Activated T-cell treated with anti-CD3 and anti-CD28 coated beads for 4 hours (primary cell): ENCODE measurements around the gene PHACTR2.
"Not testable (repeated sequence)": the region's sequence is repeated elsewhere in the genome, so short reads cannot be mapped to it uniquely, and the experiment has no call there.

Experiments
- DNase-seq: peaks from one replicate; pipeline ENCODE4 v3.0.0-alpha.2; 2020

PHACTR2 gene

DNA sequence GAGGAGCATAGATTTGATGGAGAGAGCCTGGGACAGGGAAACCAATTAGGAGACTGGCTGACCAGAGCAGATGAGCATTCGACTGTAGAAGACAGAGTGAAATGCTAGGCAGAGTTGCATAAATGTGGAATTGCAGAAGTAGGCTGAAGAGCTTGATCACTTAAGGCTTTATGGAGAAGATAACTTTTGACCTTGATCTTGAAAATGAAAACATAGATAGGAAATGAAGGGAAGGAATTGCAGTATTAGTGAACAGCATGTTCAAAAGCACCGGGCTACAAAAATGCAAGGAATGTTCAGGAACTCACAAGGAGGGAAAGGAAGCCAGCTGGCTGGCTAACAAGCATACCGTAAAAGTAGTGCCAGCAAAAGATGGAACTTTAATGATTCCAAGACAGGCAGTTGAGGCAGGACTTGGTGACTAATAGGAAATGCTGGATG is 144.8 kb downstream of the PHACTR2 start:
- no peak for DNase-seq

DNA sequence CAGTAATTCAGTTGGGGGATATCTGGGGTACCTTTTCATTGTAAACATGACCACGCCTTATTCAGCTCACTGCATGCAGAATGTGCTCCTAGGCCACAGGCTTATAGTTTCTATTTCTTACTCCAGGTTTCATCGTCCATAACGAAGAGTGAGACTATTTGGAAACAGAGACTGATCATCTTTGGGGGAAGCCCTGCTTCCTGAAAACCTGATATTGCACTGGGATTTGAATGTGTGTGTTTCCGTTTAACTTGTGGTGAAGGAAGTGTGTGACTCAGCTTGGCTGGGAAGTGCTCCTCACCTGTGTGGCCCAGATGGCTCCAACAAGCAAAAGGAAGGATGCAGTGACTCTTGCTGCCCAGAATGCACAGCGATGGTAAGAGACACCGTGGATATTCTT is 145.8 kb downstream of the PHACTR2 start:
- no peak for DNase-seq

DNA sequence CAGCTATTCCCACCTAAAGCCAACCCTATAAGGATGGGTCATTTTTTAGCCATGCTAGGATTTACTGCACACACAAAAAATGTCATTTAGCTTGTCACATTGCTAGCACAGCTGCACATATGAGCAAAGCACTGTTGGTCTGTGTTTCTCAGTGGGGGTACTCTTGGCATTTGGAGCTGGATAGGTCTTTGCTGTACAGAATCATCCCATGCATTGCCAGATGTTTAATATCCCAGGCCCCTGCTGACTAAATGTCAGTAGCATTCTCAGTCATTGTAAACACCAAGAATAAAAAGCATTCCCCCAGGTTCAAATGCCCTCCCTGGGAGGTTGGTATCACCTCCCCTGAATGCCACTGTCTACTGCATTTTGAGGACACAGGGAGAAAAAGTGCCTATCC is 150.8 kb downstream of the PHACTR2 start:
- DNase-seq = no peak

DNA sequence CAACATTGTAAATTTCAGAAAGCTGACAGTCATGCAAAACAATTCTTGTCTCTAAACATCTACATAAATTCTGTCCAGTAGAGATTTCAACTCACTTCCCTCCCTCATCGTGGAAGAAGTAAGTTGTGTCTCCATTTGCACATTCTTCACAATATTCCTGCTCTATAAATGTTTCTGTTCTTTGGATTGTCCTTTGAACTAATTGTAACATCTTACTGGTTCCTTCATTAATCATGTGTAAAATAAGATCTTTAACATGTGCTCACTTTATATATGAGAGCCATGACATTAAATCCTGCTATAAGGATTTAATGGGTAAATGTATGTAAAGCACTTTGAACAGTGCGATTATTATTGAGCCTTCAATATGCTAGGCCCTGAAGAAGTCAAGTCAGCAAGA is 158.4 kb downstream of the PHACTR2 start:
- DNase-seq = no peak

DNA sequence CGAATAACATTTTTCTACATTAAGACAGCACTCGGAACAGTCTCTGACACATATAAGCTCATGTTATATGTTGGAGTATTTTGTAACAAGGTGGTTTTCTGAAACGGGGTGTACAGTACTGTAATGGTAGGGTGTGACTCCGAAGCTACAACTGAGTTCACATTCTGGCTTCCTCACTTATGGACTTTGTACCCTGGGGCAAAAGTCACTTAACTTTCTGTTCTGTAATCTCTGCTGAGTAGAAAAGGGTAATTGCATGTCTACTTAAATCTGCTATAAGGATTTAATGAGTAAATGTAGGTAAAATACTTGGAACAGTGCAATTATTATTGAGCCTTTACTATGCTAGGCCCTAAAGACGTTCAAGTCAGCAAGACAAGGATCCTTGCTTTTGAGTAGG is 160.6 kb downstream of the PHACTR2 start:
- no peak for DNase-seq

DNA sequence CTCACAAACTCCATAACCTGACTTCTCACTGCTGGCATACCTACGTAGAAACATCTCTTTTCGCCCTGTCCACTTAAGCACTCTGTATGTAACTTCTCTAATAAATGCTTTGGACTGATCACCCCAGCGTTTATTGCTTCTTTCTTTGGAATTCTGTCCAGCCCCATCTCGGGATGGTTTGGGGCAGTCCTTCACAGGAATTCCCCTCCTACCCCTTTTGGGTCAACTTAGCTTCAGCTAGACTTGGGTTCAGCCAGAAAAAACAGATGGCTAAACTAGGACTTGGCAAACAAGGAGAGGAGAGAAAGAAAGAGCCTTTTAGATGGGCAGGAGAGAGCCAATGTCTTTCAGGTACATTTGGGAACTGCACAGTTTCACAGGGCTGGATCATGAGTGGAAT is 161.4 kb downstream of the PHACTR2 start:
- DNase-seq = no peak

DNA sequence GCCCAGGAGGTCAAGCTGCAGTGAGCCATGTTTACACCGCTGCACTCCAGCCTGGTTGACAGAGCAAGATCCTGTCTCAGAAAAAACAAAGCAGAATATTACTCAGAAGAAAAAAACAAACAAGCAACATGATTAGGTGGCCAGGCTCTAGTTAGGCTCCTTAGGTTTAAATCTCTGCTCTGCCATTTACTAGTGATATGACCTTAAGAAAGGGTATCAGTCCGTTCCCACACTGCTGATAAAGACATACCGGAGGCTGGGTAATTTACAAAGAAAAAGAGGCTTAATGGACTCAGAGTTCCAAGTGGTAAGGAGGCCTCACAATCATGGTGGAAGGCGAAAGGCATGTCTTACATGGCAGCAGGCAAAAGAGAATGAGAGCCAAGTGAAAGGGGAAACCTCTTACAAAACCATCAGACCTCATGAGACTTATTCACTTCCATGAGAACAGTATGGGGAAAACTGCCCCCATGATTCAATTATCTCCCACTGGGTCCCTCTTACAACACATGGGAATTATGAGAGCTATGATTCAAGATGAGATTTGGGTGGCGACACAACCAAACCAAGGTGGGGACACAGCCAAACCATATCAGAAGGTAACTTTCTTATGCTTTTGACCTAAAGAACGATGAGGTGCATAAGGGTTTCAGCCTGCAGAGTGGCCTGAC is 163.0 kb downstream of the PHACTR2 start:
- no peak for DNase-seq

DNA sequence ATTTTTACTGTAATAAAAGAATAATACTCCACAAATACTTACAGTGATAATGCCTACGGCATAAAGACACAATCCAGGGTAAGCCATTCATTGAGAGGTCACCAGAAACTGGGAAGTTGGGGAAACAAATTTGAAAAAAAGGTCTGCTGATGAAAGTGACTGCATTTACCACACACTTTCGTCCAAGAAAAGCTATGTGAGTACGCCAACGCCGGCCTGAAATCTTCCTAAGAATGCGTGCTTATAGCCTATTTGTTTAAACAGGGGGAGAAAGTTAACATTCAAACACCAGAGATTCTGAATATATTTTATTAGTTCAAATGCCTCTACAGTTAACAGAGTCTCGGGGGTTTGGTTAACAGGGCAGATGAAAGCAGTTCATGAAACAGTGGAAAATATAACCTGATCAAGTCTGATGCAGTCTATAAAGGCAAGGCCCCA is 164.7 kb downstream of the PHACTR2 start:
- no peak for DNase-seq

DNA sequence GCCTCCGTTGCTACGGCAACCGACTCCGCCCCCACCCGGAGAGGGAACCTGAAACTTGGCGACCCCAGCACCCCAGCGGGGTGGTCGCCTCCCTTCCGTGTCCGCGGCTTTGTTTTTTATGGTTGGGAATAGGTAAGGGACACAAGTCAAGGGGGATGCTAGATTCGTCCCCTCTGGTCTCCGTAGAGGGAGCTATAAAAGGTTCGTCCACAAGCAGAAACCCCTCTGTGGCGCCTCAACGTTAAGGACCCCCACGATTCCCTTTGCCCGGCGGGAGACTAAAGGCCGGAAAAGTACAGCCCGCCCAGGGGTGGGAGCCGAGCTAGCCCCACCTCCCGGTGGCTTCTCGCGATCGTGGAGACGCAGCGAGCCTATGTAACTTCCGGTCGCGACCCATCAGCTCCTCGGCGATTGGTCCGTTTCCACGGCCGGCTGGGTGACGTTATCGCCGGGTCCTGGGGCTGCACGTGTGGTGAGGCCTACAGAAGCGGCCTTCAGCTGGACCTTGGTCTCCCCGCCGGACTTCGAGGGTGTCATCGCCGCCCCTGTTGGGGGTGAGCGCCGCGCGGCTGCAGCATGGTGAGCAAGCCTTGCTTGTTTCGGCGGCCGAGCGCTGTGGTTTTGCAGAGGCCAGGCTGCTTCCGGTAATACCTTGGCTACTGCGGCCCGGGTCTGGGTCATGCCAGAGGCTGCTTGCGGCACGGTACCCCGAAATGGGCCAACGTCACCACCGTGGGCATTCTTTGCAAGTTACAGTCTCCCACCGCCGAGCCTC is 165.3 kb downstream of the PHACTR2 start, which contains the start of gene LTV1:
TSS of gene LTV1 (plus strand) at position 437 of the 775 bp plus-strand sequence. CDS start at position 577, 140 bp downstream.
- peak; percentile 88 for DNase-seq

DNA sequence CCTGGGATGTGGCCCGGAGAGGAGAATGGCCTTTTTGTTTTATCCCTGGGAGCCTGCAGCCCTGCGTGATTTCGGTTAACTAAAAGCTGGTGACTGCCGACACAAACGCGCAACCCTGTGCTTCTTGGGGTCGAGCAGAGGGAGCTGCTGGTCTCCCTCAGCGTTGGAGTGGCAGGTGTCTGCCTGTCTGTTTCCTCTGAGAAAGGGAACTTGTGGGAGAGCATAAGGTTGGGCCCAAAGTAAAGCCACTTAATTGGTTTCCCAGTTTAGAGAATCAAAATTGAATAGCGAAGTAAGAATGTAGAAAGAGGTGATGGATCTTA is 165.9 kb downstream of the PHACTR2 start:
- DNase-seq = no peak

DNA sequence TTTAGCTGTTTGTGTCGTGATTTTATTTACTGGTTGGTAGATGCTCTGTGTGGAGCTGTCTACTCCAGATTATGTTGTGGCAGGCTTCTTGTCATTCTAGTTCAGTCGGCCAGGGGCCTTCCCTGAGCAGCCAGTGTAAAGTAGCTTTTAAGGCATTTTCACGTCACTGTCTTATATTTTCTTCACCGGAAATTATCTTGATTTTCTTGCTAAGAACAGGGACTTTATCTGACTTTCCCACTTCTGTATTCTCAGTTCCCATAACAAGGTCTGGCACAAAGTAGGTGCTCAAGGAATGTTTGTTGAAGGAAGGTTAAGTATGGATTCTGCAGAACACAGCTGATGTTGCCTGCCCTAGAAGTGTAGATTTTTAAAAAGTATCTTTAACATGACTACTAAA is 166.2 kb downstream of the PHACTR2 start:
- no peak for DNase-seq

DNA sequence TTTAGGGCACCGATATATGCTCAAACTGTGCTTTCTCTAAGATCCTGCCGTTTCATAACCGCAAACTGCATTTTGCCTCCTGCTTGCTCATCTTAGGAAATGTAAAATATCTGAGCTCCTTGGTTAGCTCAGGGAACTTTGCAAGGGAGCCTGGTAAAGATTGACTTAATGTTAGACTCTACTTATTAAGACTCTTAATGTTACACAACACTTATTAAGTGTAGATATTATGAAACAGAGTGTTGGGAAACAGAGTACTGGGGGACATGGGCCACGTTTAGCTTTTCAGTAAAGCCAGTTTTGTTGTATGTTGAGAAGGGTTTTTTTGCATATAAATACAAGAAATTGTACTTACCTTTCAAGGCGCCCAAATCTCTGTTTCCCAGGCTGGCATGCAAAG is 167.3 kb downstream of the PHACTR2 start:
- no peak for DNase-seq

DNA sequence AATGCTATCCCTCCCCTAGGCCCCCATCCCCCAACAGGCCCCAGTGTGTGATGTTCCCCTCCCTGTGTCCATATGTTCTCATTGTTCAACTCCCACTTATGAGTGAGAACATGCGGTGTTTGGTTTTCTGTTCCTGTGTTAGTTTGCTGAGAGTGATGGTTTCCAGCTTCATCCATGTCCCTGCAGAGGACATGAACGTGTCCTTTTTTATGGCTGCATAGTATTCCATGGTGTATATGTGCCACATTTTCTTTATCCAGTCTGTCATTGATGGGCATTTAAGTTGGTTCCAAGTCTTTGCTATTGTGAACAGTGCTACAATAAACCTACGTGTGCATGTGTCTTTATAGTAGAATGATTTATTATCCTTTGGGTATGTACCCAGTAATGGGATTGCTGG is 173.9 kb downstream of the PHACTR2 start:
- DNase-seq = not testable (repeated sequence)

DNA sequence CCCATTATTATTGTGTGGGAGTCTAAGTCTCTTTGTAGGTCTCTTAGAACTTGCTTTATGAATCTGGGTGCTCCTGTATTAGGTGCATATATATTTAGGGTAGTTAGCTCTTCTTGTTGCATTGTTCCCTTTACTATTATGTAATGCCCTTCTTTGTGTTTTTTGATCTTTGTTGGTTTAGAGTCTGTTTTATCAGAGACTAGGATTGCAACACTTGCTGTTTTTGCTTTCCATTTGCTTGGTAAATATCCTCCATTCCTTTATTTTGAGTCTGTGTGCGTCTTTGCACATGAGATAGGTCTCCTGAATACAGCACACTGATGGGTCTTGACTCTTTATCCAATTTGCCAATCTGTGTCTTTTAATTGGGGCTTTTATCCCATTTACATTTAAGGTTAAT is 177.3 kb downstream of the PHACTR2 start:
- DNase-seq = not testable (repeated sequence)

DNA sequence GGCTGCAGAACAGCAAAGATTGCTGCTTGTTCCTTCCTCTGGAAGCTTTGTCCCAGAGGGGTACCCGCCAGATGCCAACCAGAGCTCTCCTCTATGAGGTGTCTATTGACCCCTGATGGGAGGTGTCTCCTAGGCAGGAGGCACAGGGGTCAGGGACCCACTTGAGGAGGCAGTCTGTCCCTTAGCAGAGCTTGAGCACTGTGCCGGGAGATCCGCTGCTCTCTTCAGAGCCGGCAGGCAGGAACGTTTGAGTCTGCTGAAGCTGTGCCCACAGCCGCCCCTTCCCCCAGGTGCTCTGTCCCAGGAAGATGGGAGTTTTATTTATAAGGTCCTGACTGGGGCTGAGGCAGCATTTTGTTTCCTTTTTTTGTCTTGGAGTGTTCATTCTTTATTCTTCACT is 179.0 kb downstream of the PHACTR2 start:
- DNase-seq = not testable (repeated sequence)

DNA sequence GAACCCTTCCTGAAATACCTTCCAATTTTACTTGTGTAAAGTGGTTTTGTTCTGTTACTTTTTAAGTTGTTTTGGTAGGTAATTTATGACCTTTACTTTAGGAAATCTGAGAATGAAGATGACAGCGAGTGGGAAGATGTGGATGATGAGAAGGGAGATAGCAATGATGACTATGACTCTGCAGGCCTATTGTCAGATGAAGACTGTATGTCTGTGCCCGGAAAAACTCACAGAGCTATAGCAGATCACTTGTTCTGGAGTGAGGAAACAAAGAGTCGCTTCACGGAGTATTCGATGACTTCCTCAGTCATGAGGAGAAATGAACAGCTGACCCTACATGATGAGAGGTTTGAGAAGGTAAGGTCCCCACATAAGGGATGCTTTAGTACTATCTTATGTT is 179.9 kb downstream of the PHACTR2 start:
- DNase-seq = no peak

DNA sequence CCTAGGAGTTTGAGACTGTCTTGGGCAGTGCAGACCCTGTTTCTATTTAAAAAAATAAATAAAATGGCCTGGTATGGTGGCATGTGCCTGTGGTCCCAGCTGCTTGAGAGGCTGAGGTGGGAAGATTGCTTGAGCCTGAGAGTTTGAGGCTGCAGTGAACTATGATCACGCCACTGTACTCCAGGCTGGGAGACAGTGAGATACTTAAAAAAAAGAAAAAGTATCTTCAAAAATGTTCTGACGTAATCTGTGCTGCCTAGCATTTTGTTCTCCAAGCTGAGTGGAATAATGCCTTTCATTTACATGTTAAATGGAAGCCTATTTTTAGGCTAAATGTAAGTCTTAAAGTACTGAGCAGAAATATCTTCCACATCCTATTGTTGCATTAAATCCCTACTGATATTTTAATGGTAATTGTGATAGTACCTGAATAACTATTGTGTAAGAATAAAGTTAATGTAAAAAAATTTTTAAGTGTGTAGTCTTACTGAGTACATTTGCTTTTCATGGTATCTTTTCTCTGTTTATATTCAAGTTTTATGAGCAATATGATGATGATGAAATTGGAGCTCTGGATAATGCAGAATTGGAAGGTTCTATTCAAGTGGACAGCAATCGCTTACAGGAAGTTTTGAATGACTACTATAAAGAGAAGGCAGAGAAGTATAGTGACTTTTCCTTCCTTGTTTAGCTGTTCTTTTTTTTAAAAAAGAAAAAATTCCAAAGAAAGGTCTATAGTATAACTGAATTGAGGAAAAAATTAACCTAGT is 182.3 kb downstream of the PHACTR2 start:
- no peak for DNase-seq

DNA sequence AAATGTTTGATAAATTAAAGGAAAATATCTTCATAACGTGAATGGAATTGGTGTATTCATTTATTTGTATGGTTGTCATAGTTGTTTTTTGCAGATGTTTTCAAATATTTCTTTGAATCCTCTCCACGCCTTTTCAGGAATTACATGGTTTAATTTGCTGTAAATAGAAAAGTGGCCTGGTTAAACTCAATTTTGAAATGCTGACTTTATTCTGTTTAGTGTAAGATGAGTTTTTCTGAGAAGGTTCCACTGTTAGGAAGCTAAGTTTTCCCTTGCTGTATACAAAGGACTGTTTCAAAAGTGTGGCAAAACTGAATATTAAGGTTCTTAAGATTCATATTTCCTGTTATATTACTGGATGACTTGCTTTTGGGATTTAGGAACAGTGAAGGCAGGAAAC is 186.0 kb downstream of the PHACTR2 start:
- no peak for DNase-seq

DNA sequence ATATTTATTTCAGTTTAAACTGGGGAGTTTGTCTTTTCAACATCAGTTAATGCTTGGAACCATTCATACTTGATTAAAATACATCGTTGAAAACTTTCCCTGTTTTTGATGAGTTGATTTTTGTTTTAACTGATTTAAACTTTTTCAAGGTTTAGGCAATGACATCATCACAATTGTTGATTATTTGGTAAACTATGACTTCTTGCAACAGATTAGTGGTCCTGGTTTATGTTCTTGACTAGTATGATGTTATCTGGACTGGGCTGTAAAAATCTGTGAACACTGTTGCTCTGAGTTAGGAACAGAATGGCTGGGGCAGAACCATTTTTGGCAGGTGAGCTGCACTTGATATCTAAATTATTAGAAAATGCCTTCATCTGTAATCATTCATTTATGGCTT is 186.5 kb downstream of the PHACTR2 start, which contains the start of gene ZC2HC1B:
TSS of gene ZC2HC1B (plus strand) at position 241 of the 400 bp plus-strand sequence. CDS start at position 307, 66 bp downstream.
- no peak for DNase-seq

DNA sequence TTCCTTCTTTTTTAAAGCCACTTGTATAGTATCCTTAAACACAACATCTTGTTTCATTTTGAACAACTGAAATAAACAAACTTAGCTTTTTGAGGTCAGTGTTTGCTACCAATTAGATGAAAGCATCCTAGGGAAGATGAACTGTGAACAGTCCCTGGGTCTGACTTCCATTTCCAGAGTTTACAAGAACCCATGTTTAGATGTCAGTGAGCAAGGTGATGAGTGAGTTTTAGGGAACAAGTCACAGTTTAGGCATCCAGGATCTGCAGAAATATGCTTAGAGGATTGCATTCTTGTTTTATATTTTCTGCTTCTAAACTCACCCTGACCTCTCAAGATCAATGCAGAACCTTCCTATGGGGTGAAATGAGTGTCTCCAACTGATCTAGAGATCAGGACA is 189.5 kb downstream of the PHACTR2 start:
- no peak for DNase-seq

DNA sequence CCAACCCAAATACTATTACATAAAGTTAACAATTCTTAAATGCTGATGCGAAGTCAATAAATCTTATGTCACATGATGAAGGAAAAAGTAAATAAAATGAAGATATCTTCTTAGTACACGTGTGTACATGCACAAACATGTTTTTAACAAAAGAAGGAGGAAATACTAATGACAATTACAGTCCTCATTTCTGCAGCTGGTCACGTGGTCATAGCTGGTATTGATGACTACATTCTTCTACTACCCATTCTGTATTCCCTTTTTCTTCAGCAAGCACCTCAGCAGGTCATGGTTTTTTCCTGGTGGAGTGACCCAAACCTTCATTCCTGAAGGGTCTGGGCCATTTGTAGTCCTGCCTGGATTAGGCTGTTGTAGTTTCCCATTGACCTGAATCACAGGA is 191.0 kb downstream of the PHACTR2 start:
- DNase-seq = not testable (repeated sequence)

DNA sequence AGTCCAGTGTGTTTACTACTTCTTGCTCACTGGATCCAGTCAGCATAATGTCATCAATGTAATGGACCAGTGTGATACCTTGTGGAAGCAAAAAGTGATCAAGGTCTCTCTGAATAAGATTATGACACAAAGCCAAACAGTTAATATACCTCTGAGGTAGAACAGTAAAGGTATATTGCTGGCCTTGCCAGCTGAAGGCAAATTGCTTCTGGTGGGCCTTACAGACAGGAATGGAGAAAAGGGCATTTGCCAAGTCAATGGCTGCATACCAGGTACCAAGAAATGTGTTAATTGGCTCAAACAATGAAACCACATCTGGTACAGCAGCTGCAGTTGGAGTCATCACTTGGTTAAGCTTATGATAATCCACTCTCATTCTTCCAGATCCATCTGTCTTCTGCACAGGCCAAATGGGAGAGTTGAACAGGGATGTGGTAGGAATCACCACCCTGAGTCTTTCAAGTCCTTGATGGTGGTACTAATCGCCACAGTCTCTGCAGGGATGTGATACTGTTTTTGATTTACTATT is 193.5 kb downstream of the PHACTR2 start:
- not testable (repeated sequence) for DNase-seq

DNA sequence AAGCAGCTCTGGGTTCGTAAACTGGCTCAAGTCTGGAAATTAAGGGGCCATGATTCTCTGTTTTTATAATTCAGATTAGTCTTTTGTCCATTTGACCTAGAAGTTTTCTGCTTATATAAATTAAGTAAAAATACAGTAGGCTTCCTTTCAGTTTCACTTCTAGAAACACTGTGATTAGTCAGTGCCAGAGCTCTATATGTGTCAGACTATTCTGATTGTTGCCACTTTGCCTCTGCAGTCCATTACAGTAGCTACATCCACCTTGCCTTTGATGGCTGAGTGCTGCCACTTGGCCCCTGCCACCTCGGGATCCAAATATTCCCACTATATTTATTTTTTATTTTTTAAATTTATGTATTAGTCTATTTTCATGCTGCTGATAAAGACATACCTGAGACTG is 194.4 kb downstream of the PHACTR2 start:
- no peak for DNase-seq
